ENCODE results near the gene CHD3.

- TF ChIP-seq CTCF (IDR thresholded peaks at IDR 0.05) = no peak
- no peak for TF ChIP-seq EZH2 (IDR thresholded peaks at IDR 0.05; ENCODE audit: borderline replicate concordance, insufficient read depth, low read depth, low read length, poor library complexity, severe bottlenecking)
These were observed 57.1 kb downstream of the CHD3 start for GRCh38 chr17:7945651-7946050.

All from B cell (primary cell).